Measurements from ENCODE around the gene FAM234B. TPM values are rescaled to one million over a fixed set of nuclear protein-coding genes. Genes with fewer than 3 reads are reported as not detected.
A peak's percentile ranks its signal among the peaks of the same experiment; 100 is the strongest.
"Not testable (repeated sequence)": the region's sequence is repeated elsewhere in the genome, so short reads cannot be mapped to it uniquely, and the experiment has no call there.

The FAM234B gene
- total RNA-seq, 1 donor from 2014 or later, result 7.5 TPM

GRCh38 chr12:13023811-13024530 lies 20.2 kb upstream of the FAM234B start:
- peak; percentile 65 for DNase-seq (ENCODE audit: low read depth)

GRCh38 chr12:13024531-13024916 lies 19.7 kb upstream of the FAM234B start:
- DNase-seq (ENCODE audit: low read depth), result no peak

- DNase-seq (ENCODE audit: low read depth), result no peak
Measured at GRCh38 chr12:13026286-13026685, 17.9 kb upstream of the FAM234B start.

GRCh38 chr12:13027032-13027431 lies 17.1 kb upstream of the FAM234B start:
- no peak for DNase-seq (ENCODE audit: low read depth)

- no peak for DNase-seq (ENCODE audit: low read depth)
Measured at GRCh38 chr12:13027508-13027907, 16.7 kb upstream of the FAM234B start.

- no peak for DNase-seq (ENCODE audit: low read depth)
Measured at GRCh38 chr12:13028825-13029570, 15.2 kb upstream of the FAM234B start.

- no peak for DNase-seq (ENCODE audit: low read depth)
Measured at GRCh38 chr12:13030541-13031291, 13.5 kb upstream of the FAM234B start.

- no peak for DNase-seq (ENCODE audit: low read depth)
Measured at GRCh38 chr12:13032164-13032563, 12.0 kb upstream of the FAM234B start.

GRCh38 chr12:13033476-13033875 lies 10.7 kb upstream of the FAM234B start:
- no peak for DNase-seq (ENCODE audit: low read depth)

- DNase-seq (ENCODE audit: low read depth), result not testable (repeated sequence)
Measured at GRCh38 chr12:13035335-13035734, 8.8 kb upstream of the FAM234B start.

GRCh38 chr12:13036881-13037280 lies 7.3 kb upstream of the FAM234B start:
- DNase-seq (ENCODE audit: low read depth), result no peak

- peak; percentile 40 for DNase-seq (ENCODE audit: low read depth)
Measured at GRCh38 chr12:13038491-13039161, 5.6 kb upstream of the FAM234B start.

- DNase-seq (ENCODE audit: low read depth), result peak; percentile 3
Measured at GRCh38 chr12:13039328-13039956, 4.7 kb upstream of the FAM234B start.

GRCh38 chr12:13041224-13041623 lies 3.0 kb upstream of the FAM234B start:
- DNase-seq (ENCODE audit: low read depth), result no peak

- no peak for DNase-seq (ENCODE audit: low read depth)
Measured at GRCh38 chr12:13042666-13043230, 1.4 kb upstream of the FAM234B start.

GRCh38 chr12:13044906-13045299 lies 722 bp downstream of the FAM234B start:
- peak; percentile 2 for DNase-seq (ENCODE audit: low read depth)

GRCh38 chr12:13045816-13046215 lies 1.6 kb downstream of the FAM234B start:
- DNase-seq (ENCODE audit: low read depth), result no peak

- peak; percentile 17 for DNase-seq (ENCODE audit: low read depth)
Measured at GRCh38 chr12:13046964-13047363, 2.8 kb downstream of the FAM234B start.

- DNase-seq (ENCODE audit: low read depth), result no peak
Measured at GRCh38 chr12:13049816-13050215, 5.6 kb downstream of the FAM234B start.

- no peak for DNase-seq (ENCODE audit: low read depth)
Measured at GRCh38 chr12:13052421-13052820, 8.2 kb downstream of the FAM234B start.

- DNase-seq (ENCODE audit: low read depth), result not testable (repeated sequence)
Measured at GRCh38 chr12:13053617-13054016, 9.4 kb downstream of the FAM234B start.

All from renal cortical epithelial cell (primary cell).